SK-N-SH treated with all-trans-retinoic acid at 6 μM for 48 hours (cell line): ENCODE measurements around the gene EPHA6.

Source experiments
- BACH2 ChIP-seq: fragments of 250-450 bp; sonication (Bioruptor Pico); IDR thresholded peaks from 2 replicates; pipeline ENCODE4 v1.9.0; 2021; ENCODE audit warnings: mild to moderate bottlenecking, borderline replicate concordance
- CREB5 ChIP-seq: fragments of 250-450 bp; sonication (Bioruptor Pico); IDR thresholded peaks from 2 replicates; pipeline ENCODE4 v1.5.1; 2020; ENCODE audit warnings: low read depth, mild to moderate bottlenecking, moderate library complexity
- CSDC2 ChIP-seq: fragments of 250-450 bp; sonication (Bioruptor Pico); IDR thresholded peaks from 2 replicates; pipeline ENCODE4 v1.5.0; 2020; ENCODE audit warnings: mild to moderate bottlenecking, moderate library complexity
- RARB ChIP-seq: fragments of 250-450 bp; sonication (Bioruptor Pico); IDR thresholded peaks from 2 replicates; pipeline ENCODE4 v1.8.0; 2021; ENCODE audit warnings: mild to moderate bottlenecking, moderate library complexity
- ZFP30 ChIP-seq: fragments of 450-650 bp; formaldehyde crosslinking; IDR thresholded peaks from 2 replicates; pipeline ENCODE4 v1.5.0; 2022; ENCODE audit warnings: mild to moderate bottlenecking, moderate library complexity

DNA sequence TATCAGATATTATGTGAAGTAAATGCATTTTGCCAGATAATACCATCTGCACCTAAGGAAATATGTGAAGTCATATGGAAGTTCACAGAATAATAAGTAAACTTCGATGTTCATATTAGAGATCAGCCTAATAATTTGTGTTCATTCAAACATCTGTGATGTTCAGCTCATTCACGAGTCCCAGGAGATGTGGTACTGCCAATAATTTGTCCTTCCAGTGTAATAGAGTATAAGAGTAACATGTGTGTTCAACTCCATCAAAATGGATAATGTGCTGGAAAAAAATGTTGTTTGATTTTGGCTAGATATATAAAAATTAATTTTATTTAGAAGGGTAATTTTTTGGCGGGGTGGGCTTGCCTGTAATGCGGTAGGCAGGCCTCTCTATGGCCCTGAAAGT, 874.7 kb downstream of the EPHA6 start:
- TF ChIP-seq ZFP30 (CRISPR knock-in tag) = no peak
- no peak for TF ChIP-seq CSDC2 (CRISPR knock-in tag)
- no peak for TF ChIP-seq CREB5 (CRISPR knock-in tag)
- TF ChIP-seq RARB = no peak
- no peak for TF ChIP-seq BACH2 (CRISPR knock-in tag)
